ENCODE results near the gene ZNF577. TPM values are rescaled to one million over a fixed set of nuclear protein-coding genes. Genes with fewer than 3 reads are reported as not detected.

The ZNF577 gene
- total and polyA plus RNA-seq, 2 of the 13 experiments (the other 11 are each of a cell fraction or from before 2014, with no cell fraction given), result 5.7 to 7.6 TPM

- TF ChIP-seq, protein P1, sequence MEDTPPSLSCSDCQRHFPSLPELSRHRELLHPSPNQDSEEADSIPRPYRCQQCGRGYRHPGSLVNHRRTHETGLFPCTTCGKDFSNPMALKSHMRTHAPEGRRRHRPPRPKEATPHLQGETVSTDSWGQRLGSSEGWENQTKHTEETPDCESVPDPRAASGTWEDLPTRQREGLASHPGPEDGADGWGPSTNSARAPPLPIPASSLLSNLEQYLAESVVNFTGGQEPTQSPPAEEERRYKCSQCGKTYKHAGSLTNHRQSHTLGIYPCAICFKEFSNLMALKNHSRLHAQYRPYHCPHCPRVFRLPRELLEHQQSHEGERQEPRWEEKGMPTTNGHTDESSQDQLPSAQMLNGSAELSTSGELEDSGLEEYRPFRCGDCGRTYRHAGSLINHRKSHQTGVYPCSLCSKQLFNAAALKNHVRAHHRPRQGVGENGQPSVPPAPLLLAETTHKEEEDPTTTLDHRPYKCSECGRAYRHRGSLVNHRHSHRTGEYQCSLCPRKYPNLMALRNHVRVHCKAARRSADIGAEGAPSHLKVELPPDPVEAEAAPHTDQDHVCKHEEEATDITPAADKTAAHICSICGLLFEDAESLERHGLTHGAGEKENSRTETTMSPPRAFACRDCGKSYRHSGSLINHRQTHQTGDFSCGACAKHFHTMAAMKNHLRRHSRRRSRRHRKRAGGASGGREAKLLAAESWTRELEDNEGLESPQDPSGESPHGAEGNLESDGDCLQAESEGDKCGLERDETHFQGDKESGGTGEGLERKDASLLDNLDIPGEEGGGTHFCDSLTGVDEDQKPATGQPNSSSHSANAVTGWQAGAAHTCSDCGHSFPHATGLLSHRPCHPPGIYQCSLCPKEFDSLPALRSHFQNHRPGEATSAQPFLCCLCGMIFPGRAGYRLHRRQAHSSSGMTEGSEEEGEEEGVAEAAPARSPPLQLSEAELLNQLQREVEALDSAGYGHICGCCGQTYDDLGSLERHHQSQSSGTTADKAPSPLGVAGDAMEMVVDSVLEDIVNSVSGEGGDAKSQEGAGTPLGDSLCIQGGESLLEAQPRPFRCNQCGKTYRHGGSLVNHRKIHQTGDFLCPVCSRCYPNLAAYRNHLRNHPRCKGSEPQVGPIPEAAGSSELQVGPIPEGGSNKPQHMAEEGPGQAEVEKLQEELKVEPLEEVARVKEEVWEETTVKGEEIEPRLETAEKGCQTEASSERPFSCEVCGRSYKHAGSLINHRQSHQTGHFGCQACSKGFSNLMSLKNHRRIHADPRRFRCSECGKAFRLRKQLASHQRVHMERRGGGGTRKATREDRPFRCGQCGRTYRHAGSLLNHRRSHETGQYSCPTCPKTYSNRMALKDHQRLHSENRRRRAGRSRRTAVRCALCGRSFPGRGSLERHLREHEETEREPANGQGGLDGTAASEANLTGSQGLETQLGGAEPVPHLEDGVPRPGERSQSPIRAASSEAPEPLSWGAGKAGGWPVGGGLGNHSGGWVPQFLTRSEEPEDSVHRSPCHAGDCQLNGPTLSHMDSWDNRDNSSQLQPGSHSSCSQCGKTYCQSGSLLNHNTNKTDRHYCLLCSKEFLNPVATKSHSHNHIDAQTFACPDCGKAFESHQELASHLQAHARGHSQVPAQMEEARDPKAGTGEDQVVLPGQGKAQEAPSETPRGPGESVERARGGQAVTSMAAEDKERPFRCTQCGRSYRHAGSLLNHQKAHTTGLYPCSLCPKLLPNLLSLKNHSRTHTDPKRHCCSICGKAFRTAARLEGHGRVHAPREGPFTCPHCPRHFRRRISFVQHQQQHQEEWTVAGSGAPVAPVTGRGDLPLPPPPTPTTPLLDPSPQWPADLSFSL (CRISPR knock-in tag; IDR thresholded peaks at IDR 0.05), result no peak
- TF ChIP-seq ELF4 (CRISPR knock-in tag; IDR thresholded peaks at IDR 0.05; ENCODE audit: borderline replicate concordance) (no peak), ATM (IDR thresholded peaks at IDR 0.05; ENCODE audit: borderline replicate concordance) (no peak), NFRKB (IDR thresholded peaks at IDR 0.05) (no peak), TBX3 (IDR thresholded peaks at IDR 0.05; ENCODE audit: borderline replicate concordance) (no peak), ASH2L (IDR thresholded peaks at IDR 0.05; ENCODE audit: insufficient read length, low read depth, low read length) (peak; percentile 83), IKZF4 (CRISPR knock-in tag; IDR thresholded peaks at IDR 0.05; ENCODE audit: borderline replicate concordance, low read depth, not compliant biosample characterization) (no peak), ZNF672 (CRISPR knock-in tag; IDR thresholded peaks at IDR 0.05) (no peak), HOXA5 (CRISPR knock-in tag; IDR thresholded peaks at IDR 0.05) (0 out of 2 replicates have a peak, but pooled peaks have one; percentile 79), ZFP82 (CRISPR knock-in tag; IDR thresholded peaks at IDR 0.05; ENCODE audit: borderline replicate concordance) (no peak), GMEB2 (CRISPR knock-in tag; IDR thresholded peaks at IDR 0.05; ENCODE audit: low read depth) (0 out of 2 replicates have a peak, but pooled peaks have one; percentile 15), ZNF770 (CRISPR knock-in tag; IDR thresholded peaks at IDR 0.05) (no peak; the same call in 1 of the 2 replicates)
- TF ChIP-seq, protein P2, sequence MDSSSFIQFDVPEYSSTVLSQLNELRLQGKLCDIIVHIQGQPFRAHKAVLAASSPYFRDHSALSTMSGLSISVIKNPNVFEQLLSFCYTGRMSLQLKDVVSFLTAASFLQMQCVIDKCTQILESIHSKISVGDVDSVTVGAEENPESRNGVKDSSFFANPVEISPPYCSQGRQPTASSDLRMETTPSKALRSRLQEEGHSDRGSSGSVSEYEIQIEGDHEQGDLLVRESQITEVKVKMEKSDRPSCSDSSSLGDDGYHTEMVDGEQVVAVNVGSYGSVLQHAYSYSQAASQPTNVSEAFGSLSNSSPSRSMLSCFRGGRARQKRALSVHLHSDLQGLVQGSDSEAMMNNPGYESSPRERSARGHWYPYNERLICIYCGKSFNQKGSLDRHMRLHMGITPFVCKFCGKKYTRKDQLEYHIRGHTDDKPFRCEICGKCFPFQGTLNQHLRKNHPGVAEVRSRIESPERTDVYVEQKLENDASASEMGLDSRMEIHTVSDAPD (CRISPR knock-in tag; IDR thresholded peaks at IDR 0.05), result 0 out of 2 replicates have a peak, but pooled peaks have one; percentile 30
- TF ChIP-seq, protein P3, sequence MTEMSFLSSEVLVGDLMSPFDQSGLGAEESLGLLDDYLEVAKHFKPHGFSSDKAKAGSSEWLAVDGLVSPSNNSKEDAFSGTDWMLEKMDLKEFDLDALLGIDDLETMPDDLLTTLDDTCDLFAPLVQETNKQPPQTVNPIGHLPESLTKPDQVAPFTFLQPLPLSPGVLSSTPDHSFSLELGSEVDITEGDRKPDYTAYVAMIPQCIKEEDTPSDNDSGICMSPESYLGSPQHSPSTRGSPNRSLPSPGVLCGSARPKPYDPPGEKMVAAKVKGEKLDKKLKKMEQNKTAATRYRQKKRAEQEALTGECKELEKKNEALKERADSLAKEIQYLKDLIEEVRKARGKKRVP (CRISPR knock-in tag; IDR thresholded peaks at IDR 0.05), result no peak
Observed at GRCh38 chr19:51926784-51927741, 39.3 kb upstream of the ZNF577 start, which contains the start of gene ZNF613 (continued).
